ENCODE data around the gene MPST.
A peak's percentile ranks its signal among the peaks of the same experiment; 100 is the strongest.

Gene MPST

DNA sequence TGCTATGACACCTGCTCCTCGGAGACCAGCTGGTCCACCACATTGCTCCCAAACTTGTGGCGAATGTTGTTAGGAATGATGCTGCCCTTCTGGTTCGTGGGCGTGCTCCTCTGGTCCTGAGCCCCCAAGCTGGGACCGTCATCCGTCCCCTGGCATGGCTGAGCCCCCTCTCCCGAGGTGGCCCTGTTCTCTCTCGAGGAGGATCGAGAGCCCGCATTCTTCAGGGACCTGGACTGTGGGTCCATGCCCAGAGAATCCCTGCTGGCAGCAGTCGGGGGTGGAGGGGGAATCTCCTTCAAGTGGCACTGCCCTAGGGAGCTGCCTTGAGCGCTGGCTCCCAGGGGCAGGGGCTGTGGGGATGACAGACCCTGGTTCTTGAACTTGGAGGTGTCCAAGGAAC lies 17.7 kb upstream of the MPST start:
- DNase-seq, result no peak

DNA sequence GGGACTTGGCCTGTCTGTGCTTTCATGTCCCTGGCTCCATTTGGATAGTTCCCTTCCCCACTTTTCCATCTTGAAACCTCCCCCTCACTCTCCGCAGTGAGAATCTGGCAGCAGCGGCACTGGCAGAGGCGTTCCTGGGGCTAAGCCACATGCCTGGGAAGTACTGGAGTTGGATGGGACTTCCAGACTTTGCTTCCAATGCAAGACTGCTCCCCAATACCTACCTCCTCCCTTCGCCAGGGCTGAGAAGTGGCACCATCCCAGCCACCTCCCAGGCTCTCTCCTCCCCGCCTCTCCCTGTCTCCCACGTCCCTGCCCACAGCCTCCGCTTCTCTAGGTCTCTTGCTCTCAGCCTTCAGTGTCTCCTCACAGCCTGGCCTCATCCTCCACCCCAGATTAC lies 16.9 kb upstream of the MPST start:
- no peak for DNase-seq

GRCh38 chr22:37007651-37008050 lies 11.9 kb upstream of the MPST start:
- no peak for DNase-seq

DNA sequence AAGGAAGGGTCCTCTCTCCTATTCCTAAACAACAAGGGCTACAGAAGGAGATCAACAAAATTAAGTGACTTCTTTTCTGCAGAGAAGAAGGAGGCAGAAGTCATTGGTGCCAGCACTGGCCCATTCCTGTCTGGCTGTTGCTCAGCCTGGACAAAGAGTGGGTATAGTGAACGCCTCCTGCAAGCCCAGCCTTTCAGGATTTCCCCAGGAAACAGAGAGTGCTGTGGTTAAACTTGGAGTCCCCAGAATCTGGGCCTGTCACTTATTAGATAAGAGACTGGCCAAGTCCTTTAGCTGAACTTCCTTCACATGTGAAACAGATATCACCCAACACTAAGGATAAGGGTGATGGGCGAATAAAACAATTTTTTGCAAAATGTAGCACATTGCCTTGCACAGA lies 11.2 kb upstream of the MPST start:
- DNase-seq, result no peak

- DNase-seq, result no peak
Measured at GRCh38 chr22:37009490-37009889, 10.1 kb upstream of the MPST start.

DNA sequence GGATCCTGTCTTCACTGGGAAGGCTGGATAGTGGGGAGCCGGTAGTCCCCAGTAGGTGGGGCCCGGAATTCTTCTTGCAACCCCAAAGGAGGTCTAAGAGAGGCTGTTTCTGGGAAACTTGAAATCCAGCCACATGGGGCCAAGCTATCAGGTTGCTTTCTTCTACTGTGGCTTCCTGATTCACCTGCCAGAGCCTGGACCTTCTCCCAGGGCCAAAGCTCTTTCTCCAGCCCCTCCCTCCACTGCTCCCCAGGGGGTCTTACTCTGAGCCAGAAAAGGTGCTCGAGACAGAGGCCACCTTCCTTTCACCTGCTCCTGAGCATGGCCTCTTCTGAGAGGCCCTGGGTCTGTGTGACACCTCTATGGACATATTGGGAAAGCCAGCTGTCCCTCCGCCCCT lies 9.4 kb upstream of the MPST start:
- no peak for DNase-seq

DNA sequence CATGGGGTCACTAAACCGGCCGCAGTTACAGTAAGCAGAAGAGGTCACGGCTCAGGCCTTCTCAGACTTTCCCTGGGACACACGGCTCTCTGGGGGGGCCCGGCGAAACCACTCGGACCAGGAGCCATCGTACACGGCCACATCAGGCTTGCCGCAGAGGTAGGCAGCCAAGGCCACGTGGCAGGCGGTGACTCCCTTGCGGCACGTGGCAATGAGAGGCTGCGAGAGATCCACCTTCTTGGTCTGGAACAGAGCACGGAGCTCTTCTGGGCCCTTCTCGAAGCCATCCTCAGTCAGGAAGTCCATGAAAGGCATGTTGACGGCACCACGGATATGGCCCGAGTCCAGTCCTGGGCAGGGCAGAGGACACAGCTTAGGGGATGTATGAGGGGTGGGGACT lies 8.6 kb upstream of the MPST start:
- DNase-seq, result no peak

GRCh38 chr22:37011472-37011871 lies 8.1 kb upstream of the MPST start:
- no peak for DNase-seq

DNA sequence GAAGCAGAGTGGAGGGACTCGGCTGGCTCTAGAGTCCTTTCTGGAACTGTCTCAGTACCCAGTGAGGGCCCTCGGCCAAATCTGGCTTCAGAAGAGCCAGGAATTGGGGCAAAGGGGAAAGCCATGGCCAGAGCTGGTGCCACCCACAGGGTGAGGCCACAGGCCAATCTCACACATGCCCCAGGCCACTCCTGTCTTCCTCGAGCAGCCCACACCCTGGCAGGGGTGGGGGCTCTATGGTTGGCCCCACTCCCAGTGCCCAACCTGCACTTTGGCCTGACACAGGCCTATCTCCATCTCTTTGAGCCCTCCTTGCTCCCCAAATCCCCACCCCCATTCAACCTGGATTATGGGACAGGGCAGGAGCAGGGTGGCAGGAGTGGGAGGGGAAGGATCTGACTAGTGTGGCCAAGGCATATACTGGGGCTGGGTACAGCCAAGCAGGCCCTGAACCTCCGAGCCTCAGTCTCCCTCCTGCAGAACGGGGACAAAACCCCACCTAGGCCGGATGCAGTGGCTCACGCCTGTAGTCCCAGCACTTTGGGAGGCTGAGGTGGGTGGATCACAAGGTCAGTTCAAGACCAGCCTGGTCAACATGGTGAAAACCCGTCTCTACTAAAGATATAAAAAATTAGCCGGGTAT lies 7.2 kb upstream of the MPST start:
- no peak for DNase-seq

GRCh38 chr22:37012956-37013355 lies 6.6 kb upstream of the MPST start:
- no peak for DNase-seq

DNA sequence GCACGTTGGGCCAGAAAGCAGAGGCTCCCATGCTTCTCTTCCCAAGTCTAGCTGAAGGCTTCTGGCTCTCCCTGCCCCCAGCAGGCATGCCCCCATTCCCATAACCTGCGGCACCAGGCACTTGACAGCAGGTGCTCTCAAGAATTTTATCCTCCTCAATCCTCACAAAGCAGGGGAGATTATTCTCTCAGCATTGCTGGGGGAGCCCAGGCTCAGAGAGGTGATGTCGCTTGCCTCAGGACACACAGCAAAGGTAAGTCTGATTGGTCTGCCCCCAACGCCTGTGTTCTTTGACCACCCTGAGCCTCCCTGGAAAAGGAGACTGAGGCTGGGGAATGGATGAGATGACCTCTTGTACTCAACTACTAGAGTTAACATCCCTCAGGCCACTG lies 5.1 kb upstream of the MPST start:
- no peak for DNase-seq

GRCh38 chr22:37014835-37015586 lies 4.5 kb upstream of the MPST start:
- no peak for DNase-seq

GRCh38 chr22:37015587-37015878 lies 4.0 kb upstream of the MPST start:
- no peak for DNase-seq

GRCh38 chr22:37016134-37016910 lies 3.2 kb upstream of the MPST start:
- DNase-seq, result no peak

DNA sequence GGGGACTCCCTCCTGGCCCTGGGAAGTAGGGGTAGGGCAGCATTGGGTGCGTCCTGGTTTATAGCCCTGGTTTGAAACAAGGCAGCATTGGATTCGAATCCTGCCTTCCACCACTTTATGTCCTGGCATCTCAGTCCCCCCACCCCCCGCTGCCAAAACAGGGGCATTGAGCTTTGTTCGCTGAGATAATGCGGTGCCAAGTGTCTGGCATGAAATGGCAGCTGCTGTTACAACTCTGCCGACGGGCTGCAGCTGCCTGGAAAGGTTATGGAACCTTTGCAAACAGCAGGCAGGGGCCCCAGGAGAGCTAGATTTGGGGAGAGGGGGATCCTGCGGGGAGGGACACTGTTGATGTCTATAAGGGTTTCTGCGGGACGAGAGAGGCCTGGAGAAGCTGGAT lies 2.2 kb upstream of the MPST start:
- no peak for DNase-seq

GRCh38 chr22:37018086-37018814 lies 1.3 kb upstream of the MPST start:
- no peak for DNase-seq

DNA sequence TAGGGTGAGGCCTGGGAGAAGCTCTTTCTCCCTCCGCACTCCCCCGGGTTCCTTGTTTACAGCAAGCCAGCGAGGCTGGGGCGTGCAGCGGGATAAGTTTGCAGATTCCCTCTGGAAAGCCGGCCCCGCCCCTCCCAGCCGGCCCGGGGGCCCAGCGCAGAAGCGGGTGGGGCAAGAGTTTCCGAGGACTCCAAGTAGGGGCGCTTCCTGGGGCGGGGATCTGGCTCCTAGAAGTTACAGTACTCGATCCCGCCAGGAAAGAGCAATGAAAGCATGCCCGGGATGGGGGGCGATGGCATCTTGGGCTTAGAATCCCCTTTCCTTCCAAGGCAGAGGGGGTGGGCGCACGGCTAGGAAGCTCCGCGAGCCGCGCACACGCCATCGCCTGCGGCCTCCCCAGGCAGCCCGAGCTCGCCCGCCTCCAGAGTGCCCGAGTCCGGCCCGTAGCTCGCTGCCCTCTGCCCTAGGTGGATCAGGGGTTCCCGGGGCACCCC lies 680 bp upstream of the MPST start:
- no peak for DNase-seq

GRCh38 chr22:37020192-37020479 lies 594 bp downstream of the MPST start:
- no peak for DNase-seq

DNA sequence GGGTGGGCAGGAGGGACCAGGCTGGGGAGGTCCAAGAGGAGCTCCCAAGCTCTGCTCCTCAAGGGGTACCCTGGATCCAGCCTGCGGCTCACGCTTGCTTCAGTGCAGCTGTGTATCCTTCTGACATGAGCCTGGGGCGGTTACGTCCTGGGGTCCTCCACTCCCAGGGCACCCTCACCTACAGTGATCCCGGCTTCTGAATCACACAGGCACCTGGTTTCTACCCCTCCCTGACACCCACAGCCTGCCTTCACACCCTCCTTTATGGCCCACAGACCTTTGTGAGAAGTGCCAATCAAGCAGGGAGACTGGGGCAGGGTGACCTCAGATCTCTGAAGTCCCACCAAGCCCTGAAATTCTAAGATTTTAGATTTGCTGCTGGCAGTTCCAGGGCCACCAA lies 1.5 kb downstream of the MPST start:
- no peak for DNase-seq

DNA sequence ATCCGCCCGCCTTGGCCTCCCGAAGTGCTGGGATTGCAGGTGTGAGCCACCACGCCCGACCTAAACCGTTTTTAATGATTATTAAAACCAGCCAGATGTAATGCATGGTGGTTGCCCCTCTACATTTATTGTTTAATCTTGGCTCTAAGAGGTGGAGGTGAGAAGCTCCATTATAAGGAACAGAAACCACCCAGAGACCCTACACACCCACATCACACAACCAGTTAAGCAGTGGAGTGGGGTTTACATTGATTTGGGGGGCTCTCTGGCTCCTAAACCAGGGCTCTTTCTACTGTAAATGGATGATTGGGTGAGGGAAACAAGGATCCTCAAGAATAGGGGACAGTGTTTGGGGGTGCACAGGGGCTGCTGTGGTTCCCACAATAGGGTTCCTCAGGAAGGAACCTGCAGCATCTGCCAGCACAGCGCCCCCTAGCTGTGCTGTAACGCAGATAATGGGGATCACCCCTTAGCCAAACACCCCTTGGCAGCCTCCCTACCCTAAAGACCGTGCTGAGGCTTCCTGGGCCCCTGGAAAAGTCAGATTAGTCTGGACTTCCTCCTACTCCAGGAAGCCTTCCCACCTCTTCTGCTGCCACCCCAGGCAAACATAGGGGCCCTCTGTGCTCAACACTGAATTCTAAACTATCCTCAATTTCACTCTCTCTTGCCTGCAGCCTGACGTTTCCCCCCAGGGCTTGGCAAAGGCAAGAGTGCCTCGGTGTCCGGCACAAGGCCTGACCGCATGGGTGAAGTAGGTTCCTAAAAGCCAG lies 2.4 kb downstream of the MPST start:
- peak in 4 of 6 experiments; percentile 18 to 30 (median 18) for DNase-seq

DNA sequence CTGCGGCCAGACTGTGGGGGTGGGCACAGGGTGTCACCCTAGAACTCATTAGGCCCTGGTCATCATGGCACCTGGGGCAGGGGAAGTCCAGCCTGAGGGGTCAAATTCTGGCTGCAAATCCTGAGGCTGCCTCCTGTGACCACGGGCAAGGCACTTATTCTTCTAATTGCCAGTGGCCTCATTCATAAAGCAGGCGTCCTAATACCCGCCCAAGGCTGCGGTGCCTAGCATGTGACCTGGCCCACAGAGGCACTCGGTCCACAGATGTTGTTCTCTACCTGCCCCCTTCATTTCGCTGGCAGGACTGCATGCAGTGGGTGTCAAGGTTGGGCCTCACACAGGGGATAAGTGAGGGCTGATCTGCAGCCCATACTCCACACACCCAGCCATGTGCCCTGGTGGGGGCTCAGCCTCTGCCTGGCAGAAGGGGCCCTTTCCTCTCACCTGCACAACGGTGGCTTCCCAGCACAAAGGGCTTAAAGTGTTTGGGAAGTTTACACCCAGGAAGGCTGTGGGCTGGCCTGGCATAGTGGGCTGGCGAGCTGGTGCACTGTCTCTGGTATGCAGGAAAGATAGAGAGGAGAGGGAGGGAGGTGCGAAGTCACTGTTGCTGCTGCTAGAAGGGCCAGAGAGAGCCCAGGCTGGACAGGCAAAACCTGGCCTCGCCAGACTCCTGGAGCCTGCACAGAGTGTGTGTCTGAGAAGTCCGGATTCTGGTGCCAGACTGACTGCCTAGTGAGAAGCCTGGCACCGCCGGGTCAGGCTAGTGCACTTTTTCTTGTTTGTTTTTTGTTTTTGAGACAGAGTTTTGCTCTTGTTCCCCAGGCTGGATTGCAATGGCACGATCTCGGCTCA lies 3.2 kb downstream of the MPST start:
- no peak for DNase-seq
